Osteoblast (primary cell): ENCODE data around the gene TRAM2. TPM values are rescaled to one million over a fixed set of nuclear protein-coding genes. Genes with fewer than 3 reads are reported as not detected.

Source experiments
- DNase-seq: peaks from one replicate; pipeline ENCODE4 v3.0.0; 2011; ENCODE audit warnings: low spot score, mixed read lengths; ENCODE audit not compliant: insufficient read length; ENCODE audit errors: missing footprints
- H2AFZ ChIP-seq: 2 replicates; pipeline ENCODE4 v1.6.0; 2011; ENCODE audit warnings: mild to moderate bottlenecking, low read length
- H3K27ac ChIP-seq: 2 replicates; pipeline ENCODE4 v1.5.1; 2011; ENCODE audit warnings: mild to moderate bottlenecking, low read depth, low read length, moderate library complexity
- H3K27me3 ChIP-seq: 2 replicates; pipeline ENCODE4 v1.6.0; 2012; ENCODE audit warnings: mild to moderate bottlenecking, control low read depth, inconsistent platforms, low read length, moderate library complexity; ENCODE audit not compliant: insufficient read depth
- H3K36me3 ChIP-seq: 2 replicates; pipeline ENCODE4 v1.5.1; 2011; ENCODE audit warnings: mild to moderate bottlenecking, low read length, control low read depth, moderate library complexity; ENCODE audit not compliant: insufficient read depth
- H3K4me1 ChIP-seq: 2 replicates; pipeline ENCODE4 v1.5.1; 2011; ENCODE audit warnings: mild to moderate bottlenecking, low read length, control low read depth, moderate library complexity; ENCODE audit not compliant: insufficient read depth
- H3K4me2 ChIP-seq: 2 replicates; pipeline ENCODE4 v1.6.0; 2011; ENCODE audit warnings: mild to moderate bottlenecking, low read length; ENCODE audit not compliant: insufficient read depth
- H3K4me3 ChIP-seq: fragments of 200-600 bp; sonication (generic); 3 replicates; pipeline ENCODE4 v1.5.1; 2012; ENCODE audit warnings: mild to moderate bottlenecking, low read length, inconsistent platforms; ENCODE audit not compliant: insufficient read depth
- H3K79me2 ChIP-seq: 2 replicates; pipeline ENCODE4 v1.6.0; 2012; ENCODE audit warnings: mild to moderate bottlenecking, low read length, control low read depth, inconsistent platforms; ENCODE audit not compliant: insufficient read depth
- H3K9me3 ChIP-seq: 2 replicates; pipeline ENCODE4 v1.5.1; 2011; ENCODE audit warnings: low read depth, low read length, control low read depth
- H4K20me1 ChIP-seq: 2 replicates; pipeline ENCODE4 v1.6.0; 2012; ENCODE audit warnings: mild to moderate bottlenecking, low read length, control low read depth; ENCODE audit not compliant: insufficient read depth
- CTCF ChIP-seq: IDR thresholded peaks from 2 replicates; pipeline ENCODE4 v1.5.1; 2011; ENCODE audit warnings: mild to moderate bottlenecking, low read depth, low read length, moderate library complexity; ENCODE audit errors: extremely low read depth
- total RNA-seq: library from RNA; depleted of rRNA; stranded (reverse); fragments of >200 nt; gene quantifications from 2 replicates; pipeline ENCODE4 v1.2.3, GENCODE V29; 2012

Gene TRAM2
- total RNA-seq, 1 donor = 155 TPM

DNA sequence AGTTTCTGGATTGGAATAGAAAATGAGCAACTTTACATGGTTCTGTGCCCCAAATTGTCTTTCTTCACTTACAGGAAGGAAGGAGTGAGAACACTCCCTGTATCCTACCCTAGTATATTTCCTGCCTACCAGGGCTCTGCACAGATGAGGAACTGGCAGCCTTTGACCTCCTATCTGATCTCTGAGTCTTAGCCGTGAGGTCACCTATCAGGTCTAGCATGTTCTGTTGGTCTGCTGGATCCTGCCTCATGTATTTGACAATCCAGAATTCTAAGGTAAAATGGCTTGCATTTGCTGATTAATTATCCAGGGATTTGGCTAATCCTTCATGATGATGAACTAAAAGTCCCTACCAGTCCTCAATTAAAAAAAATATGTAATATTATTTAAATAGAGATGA, 35.0 kb upstream of the TRAM2 start:
- H4K20me1 ChIP-seq = no peaks in the 10 kb centered on the region
- no peak overlapping the region for H2AFZ ChIP-seq
- H3K36me3 ChIP-seq = no peaks in the 10 kb centered on the region
- peaks cover 22% of the 10 kb centered on the region for H3K4me1 ChIP-seq
- DNase-seq = no peak
- H3K4me3 ChIP-seq = no peak overlapping the region
- H3K4me2 ChIP-seq = no peak overlapping the region
- no peaks in the 10 kb centered on the region for H3K27me3 ChIP-seq
- no peak for TF ChIP-seq CTCF
- no peaks in the 10 kb centered on the region for H3K9me3 ChIP-seq
- no peak overlapping the region for H3K27ac ChIP-seq
- H3K79me2 ChIP-seq = no peaks in the 10 kb centered on the region

- H3K79me2 ChIP-seq = no peaks in the 10 kb centered on the region
- H3K4me2 ChIP-seq = no peak overlapping the region
- TF ChIP-seq CTCF = no peak
- DNase-seq = no peak
- H3K4me3 ChIP-seq = no peak overlapping the region
- no peaks in the 10 kb centered on the region for H4K20me1 ChIP-seq
- H3K36me3 ChIP-seq = no peaks in the 10 kb centered on the region
- peaks cover 17% of the 10 kb centered on the region for H3K4me1 ChIP-seq
- H3K27ac ChIP-seq = no peak overlapping the region
- no peaks in the 10 kb centered on the region for H3K27me3 ChIP-seq
- H3K9me3 ChIP-seq = no peaks in the 10 kb centered on the region
- H2AFZ ChIP-seq = no peak overlapping the region
These were observed 34.0 kb upstream of the TRAM2 start for GRCh38 chr6:52610745-52611355.

DNA sequence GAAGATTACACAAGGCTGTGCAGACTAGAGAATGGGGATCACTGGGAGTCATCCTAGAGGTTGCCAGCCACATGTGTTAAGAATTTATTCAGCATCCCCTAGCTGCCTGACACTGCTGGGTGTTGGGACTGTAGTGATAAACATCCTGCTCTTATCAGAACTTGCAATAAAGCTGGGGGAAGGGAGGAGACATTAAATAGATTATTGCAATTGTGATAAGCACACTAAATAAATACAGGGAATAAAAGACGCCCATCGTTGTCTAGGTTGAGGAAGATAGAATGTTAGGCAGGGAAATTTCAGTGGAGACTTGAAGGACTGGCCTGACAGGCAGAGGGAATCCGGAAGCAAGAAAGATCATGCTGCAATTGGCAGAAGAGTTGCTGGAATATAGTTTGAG, 33.2 kb upstream of the TRAM2 start:
- no peaks in the 10 kb centered on the region for H3K27me3 ChIP-seq
- no peak overlapping the region for H3K4me2 ChIP-seq
- H3K4me1 ChIP-seq = peaks cover 17% of the 10 kb centered on the region
- no peak overlapping the region for H3K27ac ChIP-seq
- no peaks in the 10 kb centered on the region for H3K36me3 ChIP-seq
- H2AFZ ChIP-seq = no peak overlapping the region
- no peak for TF ChIP-seq CTCF
- H3K4me3 ChIP-seq = no peak overlapping the region
- no peaks in the 10 kb centered on the region for H3K9me3 ChIP-seq
- no peaks in the 10 kb centered on the region for H3K79me2 ChIP-seq
- DNase-seq = no peak
- H4K20me1 ChIP-seq = no peaks in the 10 kb centered on the region

GRCh38 chr6:52605610-52606185, 28.8 kb upstream of the TRAM2 start:
- no peaks in the 10 kb centered on the region for H3K27me3 ChIP-seq
- H3K79me2 ChIP-seq = no peaks in the 10 kb centered on the region
- no peaks in the 10 kb centered on the region for H4K20me1 ChIP-seq
- H3K27ac ChIP-seq = no peak overlapping the region
- no peak overlapping the region for H3K4me3 ChIP-seq
- no peak for DNase-seq
- no peaks in the 10 kb centered on the region for H3K9me3 ChIP-seq
- no peak overlapping the region for H3K4me2 ChIP-seq
- no peak overlapping the region for H2AFZ ChIP-seq
- no peaks in the 10 kb centered on the region for H3K36me3 ChIP-seq
- TF ChIP-seq CTCF = no peak
- H3K4me1 ChIP-seq = peaks cover 14% of the 10 kb centered on the region
